Measurements from ENCODE around the gene RIC8A.

The RIC8A gene

DNA sequence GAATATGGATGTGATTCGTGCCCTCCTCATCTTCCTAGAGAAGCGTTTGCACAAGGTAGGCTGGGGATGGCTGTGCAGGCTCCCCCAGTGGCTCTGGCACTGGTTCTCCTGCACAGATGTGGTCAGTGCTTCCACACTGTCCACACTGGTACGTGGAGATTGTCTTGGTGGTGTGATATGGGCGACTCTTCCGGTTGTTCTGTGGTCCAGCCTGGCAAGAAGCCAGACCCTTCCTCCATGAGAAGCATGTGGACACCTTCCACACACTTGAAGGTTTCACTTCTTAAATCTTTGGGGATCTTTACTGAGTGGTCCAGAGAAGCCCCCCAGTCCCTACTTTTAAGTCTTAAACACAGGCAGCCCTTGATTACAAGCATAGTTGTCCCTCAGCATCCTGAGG is 3.8 kb downstream of the RIC8A start:
- no peaks in the 10 kb centered on the region for H3K9me3 Mint-ChIP-seq
- H3K4me3 Mint-ChIP-seq: peak overlapping the region; percentile 96 to 98 (median 96)
- H3K27me3 Mint-ChIP-seq (ENCODE audit: low read depth): no peaks in the 10 kb centered on the region
- peak overlapping the region in 1 of 3 experiments; percentile 81 for H3K27ac Mint-ChIP-seq
- H3K4me1 Mint-ChIP-seq: peaks cover 18% of the 10 kb centered on the region
- TF ChIP-seq, protein P1, sequence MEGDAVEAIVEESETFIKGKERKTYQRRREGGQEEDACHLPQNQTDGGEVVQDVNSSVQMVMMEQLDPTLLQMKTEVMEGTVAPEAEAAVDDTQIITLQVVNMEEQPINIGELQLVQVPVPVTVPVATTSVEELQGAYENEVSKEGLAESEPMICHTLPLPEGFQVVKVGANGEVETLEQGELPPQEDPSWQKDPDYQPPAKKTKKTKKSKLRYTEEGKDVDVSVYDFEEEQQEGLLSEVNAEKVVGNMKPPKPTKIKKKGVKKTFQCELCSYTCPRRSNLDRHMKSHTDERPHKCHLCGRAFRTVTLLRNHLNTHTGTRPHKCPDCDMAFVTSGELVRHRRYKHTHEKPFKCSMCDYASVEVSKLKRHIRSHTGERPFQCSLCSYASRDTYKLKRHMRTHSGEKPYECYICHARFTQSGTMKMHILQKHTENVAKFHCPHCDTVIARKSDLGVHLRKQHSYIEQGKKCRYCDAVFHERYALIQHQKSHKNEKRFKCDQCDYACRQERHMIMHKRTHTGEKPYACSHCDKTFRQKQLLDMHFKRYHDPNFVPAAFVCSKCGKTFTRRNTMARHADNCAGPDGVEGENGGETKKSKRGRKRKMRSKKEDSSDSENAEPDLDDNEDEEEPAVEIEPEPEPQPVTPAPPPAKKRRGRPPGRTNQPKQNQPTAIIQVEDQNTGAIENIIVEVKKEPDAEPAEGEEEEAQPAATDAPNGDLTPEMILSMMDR (IDR thresholded peaks at IDR 0.05; ENCODE audit: unreplicated experiment in 3 of 3): no peak
- peaks cover 47% of the 10 kb centered on the region for H3K36me3 Mint-ChIP-seq (ENCODE audit: low read depth)

DNA sequence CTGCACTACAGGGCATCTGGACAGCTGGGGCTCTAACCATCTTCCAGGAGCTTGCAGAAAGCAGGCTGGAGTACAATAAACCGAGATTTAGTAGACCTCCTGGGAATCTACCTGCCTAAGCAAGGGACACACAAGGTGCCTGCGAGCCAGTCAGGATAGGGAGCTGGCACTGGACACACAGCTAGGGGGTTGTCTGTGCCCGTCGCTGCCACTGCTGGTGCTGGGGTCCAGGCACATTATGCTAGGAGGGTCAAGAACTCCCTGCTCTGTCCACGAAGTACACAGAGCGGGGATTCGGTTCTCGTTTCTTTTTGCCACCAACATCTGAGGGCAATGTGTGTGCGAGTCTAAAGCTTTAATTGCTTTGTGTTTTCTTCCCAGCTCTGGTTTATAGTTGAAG is 4.2 kb downstream of the RIC8A start:
- Mint-ChIP-seq H3K27me3 (ENCODE audit: low read depth) (no peaks in the 10 kb centered on the region), H3K9me3 (no peaks in the 10 kb centered on the region), H3K36me3 (ENCODE audit: low read depth) (peaks cover 47% of the 10 kb centered on the region), H3K4me3 (peak overlapping the region; percentile 96 to 98 (median 96)), H3K4me1 (peaks cover 14% of the 10 kb centered on the region), H3K27ac (peak overlapping the region in 1 of 3 experiments; percentile 81)
- TF ChIP-seq, protein P1 (IDR thresholded peaks at IDR 0.05; ENCODE audit: unreplicated experiment in 3 of 3): no peak

DNA sequence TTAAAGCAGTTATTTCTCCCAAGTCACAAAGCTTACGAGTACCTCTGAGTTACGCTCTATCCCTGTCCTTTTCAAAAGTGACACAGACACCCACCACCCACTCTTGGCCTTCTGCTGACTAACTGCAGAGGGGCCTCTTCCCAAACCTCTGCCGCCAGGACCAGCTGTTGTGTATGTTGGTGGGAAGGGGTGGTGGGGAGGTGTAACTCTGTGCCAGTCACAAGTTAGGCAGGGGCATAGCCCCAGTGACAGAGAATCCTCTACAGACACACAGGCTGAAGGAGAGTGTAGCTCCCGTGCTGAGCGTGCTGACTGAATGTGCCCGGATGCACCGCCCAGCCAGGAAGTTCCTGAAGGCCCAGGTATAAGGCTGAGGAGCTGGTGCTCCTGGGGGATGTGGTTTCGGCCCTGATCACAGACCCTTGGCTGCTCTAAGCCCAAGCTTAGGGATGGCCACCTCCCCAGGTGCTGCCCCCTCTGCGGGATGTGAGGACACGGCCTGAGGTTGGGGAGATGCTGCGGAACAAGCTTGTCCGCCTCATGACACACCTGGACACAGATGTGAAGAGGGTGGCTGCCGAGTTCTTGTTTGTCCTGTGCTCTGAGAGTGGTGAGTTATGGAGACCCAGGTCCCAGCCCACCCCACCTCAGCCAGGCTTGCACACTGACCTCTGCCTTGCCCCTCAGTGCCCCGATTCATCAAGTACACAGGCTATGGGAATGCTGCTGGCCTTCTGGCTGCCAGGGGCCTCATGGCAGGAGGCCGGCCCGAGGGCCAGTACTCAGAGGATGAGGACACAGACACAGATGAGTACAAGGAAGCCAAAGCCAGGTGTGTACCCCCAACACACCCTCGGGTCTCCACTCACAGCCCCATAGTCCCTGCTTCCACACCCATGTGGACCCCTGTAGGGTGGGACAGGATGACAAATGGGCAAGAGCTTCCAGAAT is 4.9 kb downstream of the RIC8A start:
- H3K9me3 Mint-ChIP-seq: no peaks in the 10 kb centered on the region

DNA sequence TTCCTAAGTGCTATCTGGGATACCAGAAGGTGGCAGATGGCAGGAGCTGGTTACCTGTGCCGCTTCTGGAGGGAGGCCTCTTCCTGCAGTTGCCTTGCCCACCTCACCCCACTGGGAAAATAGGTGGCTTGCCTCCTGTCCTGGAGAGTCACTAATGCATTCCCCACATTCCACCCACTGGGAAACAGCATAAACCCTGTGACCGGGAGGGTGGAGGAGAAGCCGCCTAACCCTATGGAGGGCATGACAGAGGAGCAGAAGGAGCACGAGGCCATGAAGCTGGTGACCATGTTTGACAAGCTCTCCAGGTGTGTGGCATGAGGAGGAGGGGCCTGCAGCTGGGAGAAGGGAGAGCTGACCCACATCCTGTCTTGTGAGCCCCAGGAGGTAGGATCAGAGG is 5.6 kb downstream of the RIC8A start:
- Mint-ChIP-seq H3K27ac (no peak overlapping the region), H3K4me1 (peaks cover 14% of the 10 kb centered on the region), H3K9me3 (no peaks in the 10 kb centered on the region), H3K36me3 (ENCODE audit: low read depth) (peaks cover 47% of the 10 kb centered on the region), H3K4me3 (no peak overlapping the region), H3K27me3 (ENCODE audit: low read depth) (no peaks in the 10 kb centered on the region)
- TF ChIP-seq, protein P1 (IDR thresholded peaks at IDR 0.05; ENCODE audit: unreplicated experiment in 3 of 3): no peak

More for the DNA sequence above, 4.9 kb downstream of the RIC8A start:
- TF ChIP-seq, protein P1 (IDR thresholded peaks at IDR 0.05; ENCODE audit: unreplicated experiment in 3 of 3): no peak
- Mint-ChIP-seq H3K27ac (no peak overlapping the region), H3K4me1 (peaks cover 14% of the 10 kb centered on the region), H3K36me3 (ENCODE audit: low read depth) (peaks cover 47% of the 10 kb centered on the region), H3K4me3 (peak overlapping the region; percentile 43 to 72 (median 56)), H3K27me3 (ENCODE audit: low read depth) (no peaks in the 10 kb centered on the region)

DNA sequence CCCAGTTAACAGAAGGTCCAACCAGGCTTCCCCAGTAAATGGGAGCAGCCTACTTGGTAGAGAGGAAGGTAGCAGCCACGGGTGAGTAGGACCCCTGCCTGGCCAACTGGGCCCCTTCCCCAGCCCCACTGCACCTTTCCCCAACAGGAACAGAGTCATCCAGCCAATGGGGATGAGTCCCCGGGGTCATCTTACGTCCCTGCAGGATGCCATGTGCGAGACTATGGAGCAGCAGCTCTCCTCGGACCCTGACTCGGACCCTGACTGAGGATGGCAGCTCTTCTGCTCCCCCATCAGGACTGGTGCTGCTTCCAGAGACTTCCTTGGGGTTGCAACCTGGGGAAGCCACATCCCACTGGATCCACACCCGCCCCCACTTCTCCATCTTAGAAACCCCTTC is 6.6 kb downstream of the RIC8A start:
- no peaks in the 10 kb centered on the region for H3K27me3 Mint-ChIP-seq (ENCODE audit: low read depth)
- no peak overlapping the region for H3K27ac Mint-ChIP-seq
- peaks cover 47% of the 10 kb centered on the region for H3K36me3 Mint-ChIP-seq (ENCODE audit: low read depth)
- peak overlapping the region in 2 of 3 experiments; percentile 13 to 29 for H3K4me3 Mint-ChIP-seq
- H3K4me1 Mint-ChIP-seq: peaks cover 14% of the 10 kb centered on the region
- H3K9me3 Mint-ChIP-seq: no peaks in the 10 kb centered on the region
- TF ChIP-seq, protein P1 (IDR thresholded peaks at IDR 0.05; ENCODE audit: unreplicated experiment in 3 of 3): no peak
